HG03039 (cell line): Measurements from ENCODE around the gene NRXN3.
"Not testable (repeated sequence)": the region's sequence is repeated elsewhere in the genome, so short reads cannot be mapped to it uniquely, and the experiment has no call there.

Experiments
- ATAC-seq: cut with Tn5 transposase; IDR thresholded peaks from one replicate; pipeline ENCODE4 v1.9.1; 2021; ENCODE audit warnings: mild to moderate bottlenecking, moderate library complexity; ENCODE audit not compliant: unreplicated experiment

NRXN3 gene

DNA sequence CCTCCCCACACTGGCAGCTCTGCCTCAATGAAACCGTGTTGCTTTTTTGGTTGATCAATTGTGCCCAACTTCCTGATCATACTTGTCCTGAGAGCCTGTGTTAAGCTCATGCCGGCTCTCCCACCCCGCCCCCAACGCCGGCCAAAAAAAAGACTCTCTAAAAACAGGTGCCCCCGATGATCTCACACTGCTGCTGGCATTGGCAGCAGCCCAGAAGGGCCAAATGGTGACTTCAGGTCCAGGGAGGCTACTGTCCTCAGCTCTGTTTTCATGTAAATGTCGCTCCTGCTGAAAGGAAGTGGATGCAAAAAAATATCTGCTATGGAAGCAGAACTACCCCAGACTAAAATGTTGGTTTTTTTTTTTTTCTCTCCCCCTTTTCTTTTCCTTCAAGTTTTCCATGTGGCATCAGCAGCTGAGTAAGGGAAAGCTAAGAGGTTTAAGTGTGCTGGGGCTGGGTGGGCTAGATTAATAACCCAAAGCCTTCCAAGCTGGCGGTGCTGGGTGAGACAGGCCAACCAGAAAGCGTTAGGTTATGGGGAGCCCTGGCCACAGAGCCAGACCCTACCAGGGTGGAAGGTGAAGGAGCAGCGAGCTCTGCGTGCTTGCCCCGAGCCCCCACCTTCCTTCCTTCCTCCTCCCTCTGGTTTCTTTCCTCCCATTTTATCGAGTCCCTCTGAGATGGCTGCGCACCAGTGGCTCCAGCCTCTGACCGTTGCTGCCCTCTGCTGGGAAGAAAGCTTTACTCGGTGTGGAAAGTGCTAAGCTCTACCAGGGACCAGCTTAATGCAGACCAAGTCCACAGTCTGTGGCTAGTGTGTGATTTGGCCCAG lies 396.1 kb downstream of the NRXN3 start:
- peak; percentile 94 for ATAC-seq

GRCh38 chr14:78566859-78567172 lies 396.6 kb downstream of the NRXN3 start:
- ATAC-seq: no peak

GRCh38 chr14:78567343-78567742 lies 397.2 kb downstream of the NRXN3 start:
- ATAC-seq: no peak

- ATAC-seq: not testable (repeated sequence)
Measured at GRCh38 chr14:78573736-78574135, 403.6 kb downstream of the NRXN3 start.

DNA sequence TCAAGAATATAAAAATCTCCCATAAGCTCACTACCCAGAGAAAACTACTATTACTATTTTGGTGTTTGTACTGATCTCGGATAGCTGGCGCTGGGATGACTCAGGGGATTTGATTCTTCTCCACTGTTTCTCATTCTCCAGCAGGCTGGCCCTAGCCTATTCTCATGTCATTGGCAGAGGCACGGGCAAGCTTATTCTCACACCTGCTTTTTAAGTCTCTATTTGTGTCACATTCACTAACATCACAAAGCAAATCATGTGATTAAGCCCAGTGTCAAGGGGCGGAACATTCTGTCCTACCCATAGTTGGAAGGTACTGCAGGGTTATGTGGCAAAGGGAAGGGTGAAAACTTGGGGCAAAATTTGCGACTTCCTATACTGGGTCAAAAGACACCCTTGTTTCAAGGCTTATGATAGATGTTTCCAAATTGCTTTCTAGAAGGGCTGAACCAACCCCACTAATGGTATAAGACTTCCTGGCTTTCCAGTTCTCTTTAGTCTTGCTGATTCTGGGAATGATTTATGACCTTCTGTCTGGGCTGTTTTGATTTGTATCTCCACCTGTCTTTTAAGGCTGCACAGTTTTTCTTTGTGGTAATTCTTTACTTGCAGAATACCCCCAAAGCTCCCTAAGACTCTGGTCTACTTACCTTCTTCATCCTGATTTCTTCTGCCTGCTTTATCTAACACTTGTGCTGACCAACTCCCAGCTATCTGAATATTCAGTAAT lies 406.4 kb downstream of the NRXN3 start:
- no peak for ATAC-seq

- ATAC-seq: no peak
Measured at GRCh38 chr14:78581229-78581628, 411.1 kb downstream of the NRXN3 start.

DNA sequence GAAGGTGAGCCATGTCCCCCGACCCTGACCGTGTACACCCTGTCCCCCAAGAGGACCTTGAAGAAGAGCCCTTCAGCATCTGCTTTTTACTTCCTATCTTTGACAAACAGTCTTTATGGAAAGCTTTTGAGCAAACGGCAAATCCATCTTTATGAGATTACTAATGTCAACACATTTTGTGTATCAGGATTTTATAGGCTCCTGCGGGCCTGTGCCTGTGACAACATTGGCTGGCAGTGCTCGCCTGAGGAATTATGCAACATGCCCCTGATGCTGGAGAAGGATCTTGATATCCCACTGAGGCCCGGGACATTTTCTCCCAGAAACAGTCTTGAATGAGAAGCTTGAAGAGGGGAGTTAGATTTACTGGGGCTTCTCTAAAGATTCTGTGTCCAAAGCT lies 416.5 kb downstream of the NRXN3 start:
- ATAC-seq: no peak

GRCh38 chr14:78588906-78589305 lies 418.7 kb downstream of the NRXN3 start:
- ATAC-seq: no peak

- no peak for ATAC-seq
Measured at GRCh38 chr14:78592616-78593219, 422.5 kb downstream of the NRXN3 start.

DNA sequence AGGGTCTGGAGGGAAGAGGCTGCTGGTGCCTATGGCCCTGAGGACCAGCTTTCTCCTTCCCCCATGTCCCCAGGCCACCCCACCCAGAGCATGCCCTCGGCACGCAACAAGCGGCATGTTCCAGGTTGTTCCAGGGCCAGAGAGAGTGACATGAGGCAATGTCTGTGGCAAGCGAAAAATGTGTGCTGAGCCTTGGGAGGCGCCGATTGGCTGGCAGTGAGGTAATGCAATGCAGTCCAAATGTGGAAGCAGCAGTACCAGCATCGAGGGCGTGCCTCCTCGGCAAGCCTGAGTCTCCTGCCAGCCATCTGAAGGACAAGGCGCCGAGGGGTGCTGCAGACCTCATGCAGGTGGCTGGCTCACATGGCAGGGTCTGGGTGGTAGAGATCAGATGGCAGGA lies 423.8 kb downstream of the NRXN3 start:
- no peak for ATAC-seq

DNA sequence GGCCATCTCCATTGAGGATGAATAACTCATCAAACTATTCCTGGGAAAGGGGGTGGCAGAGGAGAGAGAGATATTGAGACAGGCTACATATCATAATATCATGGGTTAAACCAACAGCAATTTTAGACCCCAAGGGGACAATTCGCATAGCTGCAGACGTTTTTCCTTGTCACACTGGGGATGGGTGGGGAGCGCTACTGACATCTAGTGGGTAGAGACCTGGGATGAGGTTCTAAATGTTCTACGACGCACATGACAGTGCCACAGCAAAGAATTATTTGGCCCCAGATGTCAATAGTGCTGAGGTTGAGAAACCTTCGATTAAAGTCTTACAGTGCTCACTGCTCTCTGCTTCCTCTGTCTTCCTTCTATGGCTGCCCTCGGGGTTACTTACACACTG lies 425.6 kb downstream of the NRXN3 start:
- no peak for ATAC-seq

DNA sequence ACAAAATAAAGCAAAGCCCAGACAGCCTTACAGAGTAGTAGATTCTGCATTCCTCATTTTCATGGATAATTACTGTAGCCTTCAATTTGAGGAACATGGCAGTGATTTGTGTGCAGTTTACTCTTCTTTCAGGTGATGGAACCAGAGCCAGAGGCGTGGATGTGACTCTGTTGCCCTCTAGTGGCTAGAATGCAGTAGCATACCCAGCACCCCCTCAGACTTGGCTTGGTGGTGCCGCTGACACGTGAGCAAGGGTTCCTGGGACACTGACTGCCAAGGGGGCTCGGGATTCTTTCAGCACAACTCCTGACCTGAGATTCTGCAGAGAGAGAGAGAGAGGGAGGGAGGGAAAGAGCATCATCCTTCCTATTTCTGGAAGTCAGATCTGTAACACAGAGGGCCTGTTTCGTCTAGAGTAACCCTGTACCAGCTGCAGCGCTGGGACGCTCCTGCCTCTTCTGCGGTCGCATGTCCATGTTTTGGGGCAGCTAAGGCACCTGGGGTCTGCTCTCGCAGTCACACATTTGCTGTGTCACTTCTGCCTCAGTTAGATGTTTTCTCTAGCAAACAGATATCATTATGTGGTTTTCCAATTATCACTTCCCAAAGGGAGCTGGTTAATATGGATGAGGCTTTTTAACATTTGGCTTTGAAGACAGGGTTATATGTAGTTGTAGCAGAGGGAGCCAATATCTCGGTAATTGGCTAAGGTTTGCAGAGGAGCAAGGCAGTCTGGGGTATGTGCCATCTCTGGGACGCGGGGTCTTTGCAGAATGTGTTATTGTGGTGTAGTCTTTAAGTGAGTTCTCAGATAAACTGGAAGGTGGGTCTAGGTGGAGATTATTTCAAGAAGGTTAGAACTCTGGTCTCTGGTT lies 428.1 kb downstream of the NRXN3 start:
- ATAC-seq: peak; percentile 87

- ATAC-seq: no peak
Measured at GRCh38 chr14:78605025-78605762, 435.0 kb downstream of the NRXN3 start.

- no peak for ATAC-seq
Measured at GRCh38 chr14:78605897-78606500, 435.8 kb downstream of the NRXN3 start.

GRCh38 chr14:78608998-78609787 lies 439.0 kb downstream of the NRXN3 start:
- no peak for ATAC-seq

- no peak for ATAC-seq
Measured at GRCh38 chr14:78610994-78611393, 440.8 kb downstream of the NRXN3 start.

GRCh38 chr14:78611796-78612571 lies 441.8 kb downstream of the NRXN3 start:
- no peak for ATAC-seq

DNA sequence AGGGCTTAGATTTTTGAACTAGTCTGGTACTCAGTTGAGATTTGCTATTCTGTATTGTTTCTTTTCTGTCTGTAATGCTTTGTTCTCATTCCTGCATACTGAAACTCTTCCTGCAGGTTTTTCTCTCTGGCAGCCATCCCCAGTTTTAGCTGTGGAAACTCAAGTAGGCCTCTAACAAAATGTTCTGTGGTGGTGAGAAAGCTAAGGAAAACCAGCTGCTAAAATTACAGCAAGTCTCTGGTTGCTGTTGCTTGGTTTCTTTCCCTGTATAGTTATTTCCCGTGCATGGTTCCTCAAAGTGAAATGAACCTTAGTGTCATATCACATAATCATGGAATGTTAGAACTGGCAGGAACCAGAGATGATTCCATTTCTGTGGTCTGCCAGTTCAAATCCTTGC lies 442.5 kb downstream of the NRXN3 start:
- ATAC-seq: no peak
